OCI-LY1 (cell line): Measurements from ENCODE around the gene SLC27A5.

Experiments used
- H2AFZ ChIP-seq: fragments of 200-600 bp; sonication (generic), shearing (Covaris generic); 2 replicates; pipeline ENCODE4 v1.6.0; 2014; ENCODE audit warnings: antibody characterized with exemption, mild to moderate bottlenecking, low read length
- H3F3A ChIP-seq: fragments of 200-600 bp; sonication (generic), shearing (Covaris generic); 2 replicates; pipeline ENCODE4 v1.6.0; 2014; ENCODE audit warnings: mild to moderate bottlenecking, antibody characterized with exemption, low read length, moderate library complexity; ENCODE audit not compliant: insufficient read depth
- H3K27ac ChIP-seq: fragments of 200-600 bp; sonication (generic); 2 replicates; pipeline ENCODE4 v1.5.1; 2014; ENCODE audit warnings: low read length, mixed run types, mild to moderate bottlenecking, low read depth; ENCODE audit not compliant: poor library complexity, severe bottlenecking
- H3K27me3 ChIP-seq: fragments of 200-600 bp; sonication (generic); 2 replicates; pipeline ENCODE4 v1.6.0; 2014; ENCODE audit warnings: antibody characterized with exemption, mild to moderate bottlenecking, low read length, moderate library complexity; ENCODE audit not compliant: insufficient read depth
- H3K36me3 ChIP-seq: fragments of 200-600 bp; sonication (generic); 2 replicates; pipeline ENCODE4 v1.6.1; 2014; ENCODE audit warnings: mild to moderate bottlenecking, antibody characterized with exemption, low read length, moderate library complexity, mixed read lengths; ENCODE audit not compliant: insufficient read depth
- H3K4me1 ChIP-seq: fragments of 200-600 bp; sonication (generic); 2 replicates; pipeline ENCODE4 v1.5.1; 2014; ENCODE audit warnings: mild to moderate bottlenecking, low read length, moderate library complexity; ENCODE audit not compliant: insufficient read depth, severe bottlenecking
- H3K4me2 ChIP-seq: fragments of 200-600 bp; sonication (generic), shearing (Covaris generic); 2 replicates; pipeline ENCODE4 v1.6.1; 2014; ENCODE audit warnings: low read length
- H3K4me3 ChIP-seq: fragments of 200-600 bp; sonication (generic); 2 replicates; pipeline ENCODE4 v1.5.1; 2014; ENCODE audit warnings: low read length, low read depth, mild to moderate bottlenecking, mixed read lengths; ENCODE audit not compliant: poor library complexity, severe bottlenecking
- H3K79me2 ChIP-seq: fragments of 200-600 bp; shearing (Covaris generic); 2 replicates; pipeline ENCODE4 v1.6.1; 2016; ENCODE audit warnings: mixed run types, low read length, mixed read lengths; ENCODE audit not compliant: insufficient read depth
- H3K9ac ChIP-seq: fragments of 200-600 bp; sonication (generic), shearing (Covaris generic); 2 replicates; pipeline ENCODE4 v1.6.1; 2014; ENCODE audit warnings: mild to moderate bottlenecking, low read length, mixed read lengths
- H3K9me2 ChIP-seq: fragments of 200-600 bp; sonication (generic), shearing (Covaris generic); 2 replicates; pipeline ENCODE4 v1.6.1; 2014; ENCODE audit warnings: low read depth, mild to moderate bottlenecking, low read length, mixed read lengths
- H3K9me3 ChIP-seq: fragments of 200-600 bp; shearing (Covaris generic); 2 replicates; pipeline ENCODE4 v1.6.1; 2014; ENCODE audit warnings: low read length, mixed read lengths
- H4K20me1 ChIP-seq: fragments of 200-600 bp; sonication (generic), shearing (Covaris generic); 2 replicates; pipeline ENCODE4 v1.6.0; 2016; ENCODE audit warnings: mild to moderate bottlenecking, low read length; ENCODE audit not compliant: insufficient read depth
- EZH2 ChIP-seq: fragments of 200-600 bp; sonication (generic), shearing (Covaris generic); IDR thresholded peaks from 2 replicates; pipeline ENCODE4 v1.8.0; 2017; ENCODE audit warnings: borderline replicate concordance, mixed run types, mild to moderate bottlenecking, antibody characterized with exemption, low read length, moderate library complexity, mixed read lengths
- TF ChIP-seq, protein P1 (sequence below): fragments of 200-600 bp; sonication (generic), shearing (Covaris generic); IDR thresholded peaks from 2 replicates; pipeline ENCODE4 v1.5.1; 2017; ENCODE audit warnings: mild to moderate bottlenecking, antibody characterized with exemption, low read length, moderate library complexity, mixed read lengths

Gene SLC27A5

DNA sequence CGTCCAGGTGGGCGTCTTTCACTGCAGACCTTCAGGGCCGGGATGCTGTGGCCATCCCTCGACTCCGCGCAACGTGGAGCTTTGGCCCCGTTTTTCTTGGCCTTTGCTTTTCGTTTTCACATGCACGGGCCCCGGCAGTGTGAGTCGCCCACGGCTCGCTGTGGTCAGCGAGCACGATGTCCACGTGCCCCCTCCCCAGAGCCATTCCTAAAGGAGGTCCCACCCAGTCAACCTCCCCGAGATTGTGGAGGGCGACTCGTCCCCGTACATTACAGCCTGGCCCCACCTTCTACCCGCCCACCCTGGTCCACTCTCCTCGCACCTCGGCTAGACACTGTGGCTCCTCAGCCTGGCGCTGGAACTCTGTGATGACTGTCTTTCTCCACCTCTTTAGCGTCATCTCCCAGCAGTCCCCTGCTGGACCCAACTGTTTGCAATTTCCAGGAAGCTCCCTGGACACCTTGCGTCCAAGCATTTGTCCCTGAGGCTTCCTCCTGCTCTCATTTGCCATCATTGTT lies 35.2 kb downstream of the SLC27A5 start:
- H3K27me3 ChIP-seq, result no peaks in the 10 kb centered on the region
- H3F3A ChIP-seq, result no peaks in the 10 kb centered on the region
- peak overlapping the region; percentile 94 for H3K9ac ChIP-seq
- no peak overlapping the region for H2AFZ ChIP-seq
- peak overlapping the region; percentile 75 for H3K27ac ChIP-seq
- no peaks in the 10 kb centered on the region for H3K9me3 ChIP-seq
- H3K9me2 ChIP-seq, result no peaks in the 10 kb centered on the region
- no peaks in the 10 kb centered on the region for H3K79me2 ChIP-seq
- H3K4me3 ChIP-seq, result peak overlapping the region; percentile 80
- H3K36me3 ChIP-seq, result peaks cover 21% of the 10 kb centered on the region
- TF ChIP-seq EZH2, result no peak
- TF ChIP-seq, protein P1, sequence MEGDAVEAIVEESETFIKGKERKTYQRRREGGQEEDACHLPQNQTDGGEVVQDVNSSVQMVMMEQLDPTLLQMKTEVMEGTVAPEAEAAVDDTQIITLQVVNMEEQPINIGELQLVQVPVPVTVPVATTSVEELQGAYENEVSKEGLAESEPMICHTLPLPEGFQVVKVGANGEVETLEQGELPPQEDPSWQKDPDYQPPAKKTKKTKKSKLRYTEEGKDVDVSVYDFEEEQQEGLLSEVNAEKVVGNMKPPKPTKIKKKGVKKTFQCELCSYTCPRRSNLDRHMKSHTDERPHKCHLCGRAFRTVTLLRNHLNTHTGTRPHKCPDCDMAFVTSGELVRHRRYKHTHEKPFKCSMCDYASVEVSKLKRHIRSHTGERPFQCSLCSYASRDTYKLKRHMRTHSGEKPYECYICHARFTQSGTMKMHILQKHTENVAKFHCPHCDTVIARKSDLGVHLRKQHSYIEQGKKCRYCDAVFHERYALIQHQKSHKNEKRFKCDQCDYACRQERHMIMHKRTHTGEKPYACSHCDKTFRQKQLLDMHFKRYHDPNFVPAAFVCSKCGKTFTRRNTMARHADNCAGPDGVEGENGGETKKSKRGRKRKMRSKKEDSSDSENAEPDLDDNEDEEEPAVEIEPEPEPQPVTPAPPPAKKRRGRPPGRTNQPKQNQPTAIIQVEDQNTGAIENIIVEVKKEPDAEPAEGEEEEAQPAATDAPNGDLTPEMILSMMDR, result no peak
- peaks cover 19% of the 10 kb centered on the region for H3K4me1 ChIP-seq
- H4K20me1 ChIP-seq, result no peaks in the 10 kb centered on the region
- H3K4me2 ChIP-seq, result peak overlapping the region; percentile 94

DNA sequence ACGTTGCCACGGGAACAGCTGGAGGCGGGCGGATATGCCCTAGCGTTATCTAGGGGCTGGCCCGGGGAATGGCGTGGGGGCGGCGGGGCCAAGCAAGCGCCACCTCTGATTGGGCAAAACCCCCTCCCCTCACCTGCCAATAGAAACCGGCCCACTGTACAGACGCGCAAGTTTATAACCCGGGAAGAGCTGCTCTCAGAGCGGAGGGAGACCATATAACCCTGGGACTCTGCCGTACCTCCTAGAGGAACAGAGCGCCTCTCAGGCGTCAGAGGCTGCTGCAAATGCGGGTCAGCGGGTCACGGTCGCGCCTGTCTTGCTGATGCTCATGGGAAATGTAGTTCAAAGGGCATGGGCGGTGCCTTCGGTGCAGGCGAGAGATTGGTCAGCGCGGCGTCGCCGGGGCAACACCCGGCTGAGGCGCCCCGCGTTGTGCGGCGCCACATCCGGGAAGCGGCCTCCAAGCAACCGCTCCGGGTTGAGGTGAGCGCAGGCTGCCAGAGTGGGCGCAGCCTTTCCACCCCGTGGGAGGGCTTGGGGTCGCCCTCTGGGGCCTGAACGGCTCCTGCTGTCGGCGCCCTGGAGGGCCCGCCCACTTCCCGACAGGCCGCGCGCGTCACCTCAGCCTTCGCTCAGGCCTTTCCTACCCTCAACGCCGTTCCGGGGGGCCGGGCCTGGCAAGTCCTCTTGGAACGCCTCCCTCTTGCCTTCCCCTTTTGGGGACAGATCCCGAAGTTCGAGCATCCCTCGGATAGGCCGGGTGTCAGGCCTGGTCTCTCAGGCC lies 35.9 kb downstream of the SLC27A5 start, which contains the start of gene ZNF446:
Gene ZNF446 (plus strand): TSS at position 639 of the 784 bp plus-strand sequence. CDS start 867 bp downstream, outside the sequence.
- Histone ChIP-seq H3K4me3 (peak within 1 kb of the TSS; percentile 80), H3K4me2 (peak within 1 kb of the TSS; percentile 94), H3K9ac (peak within 1 kb of the TSS; percentile 94), H4K20me1 (no peaks in the 10 kb centered on the region), H3F3A (no peaks in the 10 kb centered on the region), H3K27ac (peak within 1 kb of the TSS; percentile 81), H3K4me1 (peaks cover 19% of the 10 kb centered on the region), H3K36me3 (peaks cover 23% of the 10 kb centered on the region), H3K79me2 (no peaks in the 10 kb centered on the region), H3K9me3 (no peaks in the 10 kb centered on the region), H3K27me3 (no peaks in the 10 kb centered on the region), H3K9me2 (no peaks in the 10 kb centered on the region), H2AFZ (no peak within 1 kb of the TSS)
- TF ChIP-seq, protein P1, result no peak
- no peak for TF ChIP-seq EZH2

DNA sequence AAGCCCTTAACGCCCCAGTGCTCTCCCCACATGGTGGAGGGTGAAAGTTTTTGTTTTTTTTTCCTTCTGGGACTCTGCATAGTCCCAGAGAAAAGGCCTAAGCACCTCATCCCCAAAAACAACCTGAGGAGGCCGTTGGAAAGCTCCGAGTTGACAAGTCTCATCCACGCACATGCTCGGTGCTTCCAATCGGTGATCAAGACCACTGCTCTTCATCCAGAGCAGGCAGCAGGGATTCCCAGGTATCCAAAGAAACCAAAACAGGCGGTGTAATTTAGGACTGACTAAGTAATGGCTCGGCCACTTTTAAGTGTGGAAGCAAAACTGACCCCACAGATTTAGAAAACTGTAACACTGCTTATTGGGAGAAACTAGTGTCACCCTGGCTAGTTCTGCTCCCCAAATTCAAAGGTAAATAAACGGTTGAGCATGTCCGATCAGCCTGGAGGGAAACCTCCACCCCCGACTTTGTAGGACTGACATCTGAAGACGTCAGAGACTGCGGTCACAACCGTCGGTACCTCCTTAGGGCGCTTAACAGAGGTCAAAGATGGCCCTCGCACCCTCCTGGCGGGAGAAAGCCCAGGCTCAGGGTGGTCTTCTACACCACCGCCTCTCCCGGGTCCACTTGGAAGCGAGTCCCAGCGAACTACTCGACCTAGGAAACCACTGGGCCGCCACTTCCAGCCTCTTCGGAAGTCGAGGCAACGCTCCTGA lies 36.6 kb downstream of the SLC27A5 start:
- H3K27ac ChIP-seq, result peak overlapping the region; percentile 81
- H3K4me2 ChIP-seq, result peak overlapping the region; percentile 94
- H3K9ac ChIP-seq, result peak overlapping the region; percentile 67
- H3K27me3 ChIP-seq, result no peaks in the 10 kb centered on the region
- H3K9me3 ChIP-seq, result no peaks in the 10 kb centered on the region
- H2AFZ ChIP-seq, result no peak overlapping the region
- no peaks in the 10 kb centered on the region for H3K9me2 ChIP-seq
- TF ChIP-seq EZH2, result no peak
- TF ChIP-seq, protein P1, result no peak
- peaks cover 30% of the 10 kb centered on the region for H3K36me3 ChIP-seq
- H4K20me1 ChIP-seq, result no peaks in the 10 kb centered on the region
- no peaks in the 10 kb centered on the region for H3F3A ChIP-seq
- peak overlapping the region; percentile 80 for H3K4me3 ChIP-seq
- H3K4me1 ChIP-seq, result peaks cover 19% of the 10 kb centered on the region
- no peaks in the 10 kb centered on the region for H3K79me2 ChIP-seq
